T-helper 17 cell (primary cell): ENCODE data around the gene SF3A2. TPM values are rescaled to one million over a fixed set of nuclear protein-coding genes. Genes with fewer than 3 reads are reported as not detected.

ENCODE experiments used
- ATAC-seq: fragments of 150-1000 bp; cut with Tn5 transposase; 2 replicates; pipeline ENCODE4 v1.10.0; 2021; ENCODE audit warnings: mild to moderate bottlenecking, moderate library complexity
- DNase-seq, 3 donors: peaks; one replicate each; pipeline versions ENCODE4 v3.0.0 to v3.0.0-alpha.2; 2020 to 2021
- H3K9me3 ChIP-seq: one replicate; pipeline ENCODE4 v1.7.0; 2013; ENCODE audit warnings: low read length, mild to moderate bottlenecking; ENCODE audit not compliant: control insufficient read depth, poor library complexity, severe bottlenecking
- H3K27ac Mint-ChIP-seq: one replicate; pipeline ENCODE4 v1.8.0; 2022; ENCODE audit warnings: mild to moderate bottlenecking, moderate library complexity, mixed read lengths
- H3K27me3 Mint-ChIP-seq: one replicate; pipeline ENCODE4 v1.8.0; 2022; ENCODE audit warnings: mixed read lengths
- H3K36me3 Mint-ChIP-seq: one replicate; pipeline ENCODE4 v1.8.0; 2022; ENCODE audit warnings: low read depth, mixed read lengths
- H3K4me1 Mint-ChIP-seq: one replicate; pipeline ENCODE4 v1.8.0; 2022; ENCODE audit warnings: mild to moderate bottlenecking, mixed read lengths
- H3K4me3 Mint-ChIP-seq: one replicate; pipeline ENCODE4 v1.8.0; 2022; ENCODE audit warnings: mild to moderate bottlenecking, moderate library complexity, mixed read lengths
- total RNA-seq, 4 donors: library from RNA in 2 of 4; stranded (reverse) in 2 of 4; gene quantifications; one replicate each; pipeline ENCODE4 v1.2.3 and lab custom pipeline; 2022 to 2026

SF3A2 gene
- total RNA-seq, 2 donors from 2014 or later: 119 to 135 TPM

GRCh38 chr19:2288818-2289713, 52.4 kb downstream of the SF3A2 start:
- Mint-ChIP-seq H3K27me3 (no peaks in the 10 kb centered on the region), H3K27ac (peak overlapping the region; percentile 82), H3K36me3 (peaks cover 2% of the 10 kb centered on the region), H3K4me1 (peaks cover 25% of the 10 kb centered on the region), H3K4me3 (peak overlapping the region; percentile 93)
- H3K9me3 ChIP-seq: no peaks in the 10 kb centered on the region
- ATAC-seq: peak; percentile 12
- no peak for DNase-seq

GRCh38 chr19:2289714-2290435, 53.3 kb downstream of the SF3A2 start:
- no peak for DNase-seq

DNA sequence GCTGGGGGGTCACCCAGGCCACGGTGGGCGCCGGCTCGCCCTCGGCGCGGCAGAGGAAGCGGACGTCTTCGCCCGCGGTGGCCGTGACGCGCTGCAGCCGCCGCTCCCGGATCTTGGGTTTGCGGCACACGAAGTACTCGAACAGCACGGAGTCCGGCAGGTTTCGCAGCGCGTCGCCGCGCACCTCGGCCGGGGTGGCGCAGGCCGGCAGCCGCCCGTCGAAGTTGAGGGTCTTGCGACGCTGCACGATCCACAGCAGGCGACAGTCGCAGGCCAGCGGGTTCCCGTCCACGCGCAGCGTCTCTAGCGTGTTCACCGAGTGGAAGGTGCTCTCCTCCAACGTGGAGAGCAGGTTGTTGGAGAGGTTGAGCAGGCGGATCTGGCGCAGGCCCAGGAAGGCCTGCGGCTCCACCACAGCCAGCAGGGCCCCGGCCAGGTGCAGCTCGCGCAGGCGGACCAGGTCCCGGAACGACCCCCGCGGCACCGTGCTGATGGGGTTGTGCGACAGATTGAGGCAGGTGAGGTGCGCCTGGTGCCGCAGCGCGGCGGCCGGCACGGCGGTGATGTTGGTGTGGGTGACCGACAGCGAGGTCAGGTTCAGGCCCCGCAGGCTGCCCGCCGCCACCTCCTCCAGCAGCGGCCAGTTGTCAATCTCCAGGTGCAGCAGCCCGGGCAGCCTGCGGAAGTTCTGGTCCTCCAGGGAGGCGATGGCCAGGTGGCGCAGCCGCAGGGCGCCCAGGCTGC, 54.0 kb downstream of the SF3A2 start:
- peak overlapping the region; percentile 93 for H3K4me3 Mint-ChIP-seq
- H3K27me3 Mint-ChIP-seq: no peaks in the 10 kb centered on the region
- peak overlapping the region; percentile 82 for H3K27ac Mint-ChIP-seq
- ATAC-seq (peak; percentile 29), DNase-seq (no peak)
- peaks cover 26% of the 10 kb centered on the region for H3K4me1 Mint-ChIP-seq
- H3K36me3 Mint-ChIP-seq: peaks cover 2% of the 10 kb centered on the region
- H3K9me3 ChIP-seq: no peaks in the 10 kb centered on the region

More at GRCh38 chr19:2289714-2290435, 53.3 kb downstream of the SF3A2 start:
- no peaks in the 10 kb centered on the region for H3K27me3 Mint-ChIP-seq
- peak; percentile 76 for ATAC-seq
- no peaks in the 10 kb centered on the region for H3K9me3 ChIP-seq
- peak overlapping the region; percentile 82 for H3K27ac Mint-ChIP-seq
- H3K4me3 Mint-ChIP-seq: peak overlapping the region; percentile 93
- peaks cover 2% of the 10 kb centered on the region for H3K36me3 Mint-ChIP-seq
- peaks cover 26% of the 10 kb centered on the region for H3K4me1 Mint-ChIP-seq

- no peaks in the 10 kb centered on the region for H3K9me3 ChIP-seq
- no peak overlapping the region for H3K27ac Mint-ChIP-seq
- no peak for ATAC-seq
- no peak for DNase-seq
- peaks cover 26% of the 10 kb centered on the region for H3K4me1 Mint-ChIP-seq
- peaks cover 2% of the 10 kb centered on the region for H3K36me3 Mint-ChIP-seq
- peak overlapping the region; percentile 93 for H3K4me3 Mint-ChIP-seq
- no peaks in the 10 kb centered on the region for H3K27me3 Mint-ChIP-seq
Observed at GRCh38 chr19:2291185-2291751, 54.6 kb downstream of the SF3A2 start.

GRCh38 chr19:2294687-2295335, 58.2 kb downstream of the SF3A2 start:
- no peaks in the 10 kb centered on the region for H3K27me3 Mint-ChIP-seq
- no peak overlapping the region for H3K4me3 Mint-ChIP-seq
- H3K9me3 ChIP-seq: no peaks in the 10 kb centered on the region
- ATAC-seq: no peak
- DNase-seq: no peak
- peaks cover 2% of the 10 kb centered on the region for H3K36me3 Mint-ChIP-seq
- peaks cover 10% of the 10 kb centered on the region for H3K4me1 Mint-ChIP-seq
- H3K27ac Mint-ChIP-seq: no peak overlapping the region

GRCh38 chr19:2296141-2296540, 59.5 kb downstream of the SF3A2 start:
- H3K27me3 Mint-ChIP-seq: no peaks in the 10 kb centered on the region
- ATAC-seq (no peak), DNase-seq (no peak)
- H3K36me3 Mint-ChIP-seq: no peaks in the 10 kb centered on the region
- H3K9me3 ChIP-seq: no peaks in the 10 kb centered on the region
- no peak overlapping the region for H3K4me3 Mint-ChIP-seq
- peaks cover 8% of the 10 kb centered on the region for H3K4me1 Mint-ChIP-seq
- H3K27ac Mint-ChIP-seq: no peak overlapping the region

Other genes starting within 250 kb of the SF3A2 start
- 10 to 100 TPM; 53.4 to 64.6 TPM for gene BTBD2, start 221.1 kb upstream of the SF3A2 start, total RNA-seq
- 100 to 1,000 TPM; 256 to 288 TPM for gene MKNK2, start 185.6 kb upstream of the SF3A2 start, total RNA-seq
- gene MOB3A, start 140.5 kb upstream of the SF3A2 start, total RNA-seq: 100 to 1,000 TPM; 108 to 162 TPM
- 10 to 100 TPM; 12.3 to 19.8 TPM for gene IZUMO4, start 139.9 kb upstream of the SF3A2 start, total RNA-seq
- 10 to 100 TPM; 82.2 to 86.0 TPM for gene AP3D1, start 85.3 kb upstream of the SF3A2 start, total RNA-seq
- 10 to 100 TPM; 32.3 to 42.1 TPM for gene DOT1L, start 72.9 kb upstream of the SF3A2 start, total RNA-seq
- 10 to 100 TPM; 38.6 to 40.2 TPM for gene PLEKHJ1, start 495 bp upstream of the SF3A2 start, total RNA-seq
- 1 to 10 TPM in 1 of 2 donors, under 1 TPM in 1; 0.50 to 2.7 TPM for gene AMH, start 12.5 kb downstream of the SF3A2 start, total RNA-seq
- gene JSRP1, start 19.6 kb downstream of the SF3A2 start, total RNA-seq: 1 to 10 TPM in 1 of 2 donors, under 1 TPM in 1; 0.55 to 1.0 TPM
- not detected for gene PEAK3, start 45.4 kb downstream of the SF3A2 start, total RNA-seq
- under 1 TPM; 0.20 to 0.29 TPM for gene LINGO3, start 71.3 kb downstream of the SF3A2 start, total RNA-seq
- gene LSM7, start 91.8 kb downstream of the SF3A2 start, total RNA-seq: 10 to 100 TPM; 71.5 to 72.2 TPM
- gene SPPL2B, start 91.9 kb downstream of the SF3A2 start, total RNA-seq: 10 to 100 TPM; 73.2 to 86.1 TPM
- not detected for gene TMPRSS9, start 123.4 kb downstream of the SF3A2 start, total RNA-seq
- gene TIMM13, start 190.8 kb downstream of the SF3A2 start, total RNA-seq: 10 to 100 TPM; 22.3 to 27.8 TPM
- 10 to 100 TPM; 13.1 to 16.0 TPM for gene LMNB2, start 220.1 kb downstream of the SF3A2 start, total RNA-seq
- gene GADD45B, start 239.3 kb downstream of the SF3A2 start, total RNA-seq: 100 to 1,000 TPM; 120 to 135 TPM